Sigmoid colon (tissue), 4 donors: ENCODE measurements around the gene ZC3H10.

Experiments used
- EP300 ChIP-seq, 4 donors: sonication (generic); formaldehyde crosslinking; IDR thresholded peaks; one replicate each; pipeline ENCODE4 v1.6.1; 2017; ENCODE audit warnings: antibody characterized with exemption in 4 of 4
- POLR2A ChIP-seq, 2 donors: fragments of 450-650 bp; IDR thresholded peaks; one replicate each; pipeline ENCODE4 v1.6.1; 2016; ENCODE audit warnings: antibody characterized with exemption in 2 of 2, mild to moderate bottlenecking in 2 of 2, moderate library complexity in 2 of 2
- TF ChIP-seq, protein P1 (sequence below), 4 experiments: fragments of 450-650 bp in 3 of 4; fragments of 200-600 bp in 1 of 4; IDR thresholded peaks; one replicate each; pipeline ENCODE4 v1.5.1; 2016 to 2019; ENCODE audit warnings: antibody characterized with exemption in 4 of 4, mild to moderate bottlenecking in 3 of 4, moderate library complexity in 2 of 4

DNA sequence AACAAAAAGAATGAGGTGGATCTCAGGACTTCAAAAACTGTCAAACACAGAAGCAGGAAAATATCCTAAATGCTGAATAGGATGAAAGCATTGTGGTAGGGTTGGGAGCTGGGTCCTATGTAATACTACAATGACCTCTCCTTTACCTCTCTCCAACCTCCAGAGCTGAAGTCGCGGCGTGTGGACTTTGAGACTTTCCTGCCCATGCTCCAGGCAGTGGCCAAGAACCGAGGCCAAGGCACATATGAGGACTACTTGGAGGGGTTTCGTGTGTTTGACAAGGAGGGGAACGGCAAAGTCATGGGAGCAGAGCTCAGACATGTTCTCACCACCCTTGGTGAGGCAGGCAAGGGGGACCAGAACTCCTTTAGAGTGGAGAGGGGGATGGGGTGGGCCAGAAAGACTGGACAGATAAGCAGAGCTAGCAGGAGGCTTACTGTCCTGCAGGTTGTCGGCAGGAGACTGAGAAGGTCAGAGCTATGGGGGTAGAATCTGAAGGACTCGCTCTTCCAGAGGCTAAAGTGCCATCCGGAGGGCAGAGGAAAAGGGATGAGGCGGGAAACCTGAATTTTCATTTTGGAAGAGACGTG lies 37.3 kb downstream of the ZC3H10 start:
- TF ChIP-seq EP300 (IDR thresholded peaks at IDR 0.05) = no peak
- TF ChIP-seq, protein P1, sequence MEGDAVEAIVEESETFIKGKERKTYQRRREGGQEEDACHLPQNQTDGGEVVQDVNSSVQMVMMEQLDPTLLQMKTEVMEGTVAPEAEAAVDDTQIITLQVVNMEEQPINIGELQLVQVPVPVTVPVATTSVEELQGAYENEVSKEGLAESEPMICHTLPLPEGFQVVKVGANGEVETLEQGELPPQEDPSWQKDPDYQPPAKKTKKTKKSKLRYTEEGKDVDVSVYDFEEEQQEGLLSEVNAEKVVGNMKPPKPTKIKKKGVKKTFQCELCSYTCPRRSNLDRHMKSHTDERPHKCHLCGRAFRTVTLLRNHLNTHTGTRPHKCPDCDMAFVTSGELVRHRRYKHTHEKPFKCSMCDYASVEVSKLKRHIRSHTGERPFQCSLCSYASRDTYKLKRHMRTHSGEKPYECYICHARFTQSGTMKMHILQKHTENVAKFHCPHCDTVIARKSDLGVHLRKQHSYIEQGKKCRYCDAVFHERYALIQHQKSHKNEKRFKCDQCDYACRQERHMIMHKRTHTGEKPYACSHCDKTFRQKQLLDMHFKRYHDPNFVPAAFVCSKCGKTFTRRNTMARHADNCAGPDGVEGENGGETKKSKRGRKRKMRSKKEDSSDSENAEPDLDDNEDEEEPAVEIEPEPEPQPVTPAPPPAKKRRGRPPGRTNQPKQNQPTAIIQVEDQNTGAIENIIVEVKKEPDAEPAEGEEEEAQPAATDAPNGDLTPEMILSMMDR (IDR thresholded peaks at IDR 0.05) = no peak
- no peak for TF ChIP-seq POLR2A (IDR thresholded peaks at IDR 0.05)
